GM12875 (cell line): ENCODE results near the gene ESRRA.

ENCODE experiments used
- H3K4me3 ChIP-seq: one replicate; pipeline ENCODE4 v1.5.1; 2011; ENCODE audit warnings: low read depth, low read length, control low read depth
- CTCF ChIP-seq: IDR thresholded peaks from 2 replicates; pipeline ENCODE4 v1.5.1; 2011; ENCODE audit warnings: low read depth, mild to moderate bottlenecking, control low read depth, inconsistent platforms, low read length, moderate library complexity, borderline replicate concordance; ENCODE audit not compliant: insufficient read depth

ESRRA gene

GRCh38 chr11:64358536-64358906 is 53.2 kb downstream of the ESRRA start:
- TF ChIP-seq CTCF = no peak
- peak overlapping the region; percentile 48 for H3K4me3 ChIP-seq

GRCh38 chr11:64358907-64359711 is 53.8 kb downstream of the ESRRA start, which contains the start of gene RPS6KA4:
TSS of gene RPS6KA4 (plus strand) at chr11:64359162. CDS start at chr11:64359236, 74 bp downstream.
- peak within 1 kb of the TSS; percentile 89 for H3K4me3 ChIP-seq
- no peak for TF ChIP-seq CTCF

GRCh38 chr11:64359712-64360445 is 54.6 kb downstream of the ESRRA start:
- TF ChIP-seq CTCF = peak; percentile 36; the same call in 1 of the 2 replicates
- peak overlapping the region; percentile 89 for H3K4me3 ChIP-seq

- no peak for TF ChIP-seq CTCF
- H3K4me3 ChIP-seq = peak overlapping the region; percentile 89
These were observed 55.2 kb downstream of the ESRRA start for GRCh38 chr11:64360448-64360921.

- TF ChIP-seq CTCF = no peak
- no peak overlapping the region for H3K4me3 ChIP-seq
These were observed 56.3 kb downstream of the ESRRA start for GRCh38 chr11:64361659-64362058.

- TF ChIP-seq CTCF = no peak
- no peak overlapping the region for H3K4me3 ChIP-seq
These were observed 57.0 kb downstream of the ESRRA start for GRCh38 chr11:64362339-64362738.
